WTC11 (cell line): Measurements from ENCODE around the gene EDA. TPM values are rescaled to one million over a fixed set of nuclear protein-coding genes. Genes with fewer than 3 reads are reported as not detected.

Experiments
- ATAC-seq: fragments of 200-7000 bp; cut with Tn5 transposase; 2 replicates; pipeline ENCODE4 v1.10.0; 2021; ENCODE audit warnings: mild to moderate bottlenecking, moderate library complexity
- CTCF ChIA-PET: fragments of 300-600 bp; sonication (Branson Sonifier 250); formaldehyde crosslinking; loops from one replicate; lab custom pipeline; 2021; ENCODE audit warnings: antibody characterized with exemption; lab: Charles Lee
- POLR2A ChIA-PET: fragments of 350-600 bp; sonication (Branson Sonifier 250); formaldehyde crosslinking; loops from one replicate; lab custom pipeline; 2021; ENCODE audit warnings: antibody characterized with exemption; lab: Charles Lee
- DNase-seq: peaks from one replicate; pipeline ENCODE4 v3.0.0; 2021; ENCODE audit warnings: low spot score
- H3K27ac Mint-ChIP-seq: 2 replicates; pipeline ENCODE4 v1.8.0; 2021; ENCODE audit warnings: mixed read lengths
- H3K27me3 Mint-ChIP-seq: 2 replicates; pipeline ENCODE4 v1.8.0; 2021; ENCODE audit warnings: low read depth, mild to moderate bottlenecking, moderate library complexity, mixed read lengths
- H3K36me3 Mint-ChIP-seq: 2 replicates; pipeline ENCODE4 v1.8.0; 2021; ENCODE audit warnings: mixed read lengths
- H3K4me1 Mint-ChIP-seq: 2 replicates; pipeline ENCODE4 v1.8.0; 2022; ENCODE audit warnings: mixed read lengths
- H3K4me3 Mint-ChIP-seq: 2 replicates; pipeline ENCODE4 v1.8.0; 2021; ENCODE audit warnings: mild to moderate bottlenecking, moderate library complexity, mixed read lengths
- H3K9me3 Mint-ChIP-seq: 2 replicates; pipeline ENCODE4 v1.8.0; 2021; ENCODE audit warnings: mixed read lengths
- ARID4B ChIP-seq: sonication (generic); formaldehyde crosslinking; IDR thresholded peaks from 2 replicates; pipeline ENCODE4 v1.8.0; 2023; ENCODE audit warnings: missing genetic modification reagents, mild to moderate bottlenecking, borderline replicate concordance
- ATF1 ChIP-seq: sonication (generic); formaldehyde crosslinking; IDR thresholded peaks from 2 replicates; pipeline ENCODE4 v1.8.1; 2023; ENCODE audit warnings: mild to moderate bottlenecking, moderate library complexity, missing genetic modification reagents
- ETV6 ChIP-seq: sonication (generic); formaldehyde crosslinking; IDR thresholded peaks from 2 replicates; pipeline ENCODE4 v1.8.1; 2022; ENCODE audit warnings: mild to moderate bottlenecking, missing genetic modification reagents
- GABPB1 ChIP-seq: sonication (generic); formaldehyde crosslinking; IDR thresholded peaks from 2 replicates; pipeline ENCODE4 v1.8.1; 2023; ENCODE audit warnings: mild to moderate bottlenecking, missing genetic modification reagents
- MLX ChIP-seq: sonication (generic); formaldehyde crosslinking; IDR thresholded peaks from 2 replicates; pipeline ENCODE4 v1.8.1; 2023; ENCODE audit warnings: mild to moderate bottlenecking, missing genetic modification reagents, moderate library complexity
- NFE2L1 ChIP-seq: sonication (generic); formaldehyde crosslinking; IDR thresholded peaks from 2 replicates; pipeline ENCODE4 v1.8.1; 2023; ENCODE audit warnings: missing genetic modification reagents
- PREB ChIP-seq: sonication (generic); formaldehyde crosslinking; IDR thresholded peaks from 2 replicates; pipeline ENCODE4 v1.8.1; 2022; ENCODE audit warnings: mild to moderate bottlenecking, missing genetic modification reagents, moderate library complexity, borderline replicate concordance
- SP1 ChIP-seq: sonication (generic); formaldehyde crosslinking; conservative IDR thresholded peaks from 2 replicates; pipeline ENCODE4 v1.8.1; 2022; ENCODE audit warnings: missing genetic modification reagents
- USF1 ChIP-seq: sonication (generic); formaldehyde crosslinking; IDR thresholded peaks from 2 replicates; pipeline ENCODE4 v1.8.0; 2022; ENCODE audit warnings: mild to moderate bottlenecking, missing genetic modification reagents
- ZNF263 ChIP-seq: sonication (generic); formaldehyde crosslinking; IDR thresholded peaks from 2 replicates; pipeline ENCODE4 v1.8.1; 2022; ENCODE audit warnings: low read depth, mild to moderate bottlenecking, moderate library complexity, missing genetic modification reagents
- microRNA-seq: library from miRNA; unstranded; fragments of <30 nt; microRNA quantifications from one replicate; pipeline ENCODE4 v1.2.0, GENCODE V29; 2022; ENCODE audit warnings: borderline number of aligned reads
- total RNA-seq: library from RNA; stranded (reverse); gene quantifications from 3 replicates; pipeline ENCODE4 v1.2.3, GENCODE V29; 2021
- TF ChIP-seq, protein P1 (sequence below): sonication (generic); formaldehyde crosslinking; IDR thresholded peaks from 2 replicates; pipeline ENCODE4 v1.8.1; 2022; ENCODE audit warnings: low read depth, mild to moderate bottlenecking, moderate library complexity, missing genetic modification reagents, borderline replicate concordance

EDA gene
- total RNA-seq, 1 experiment from 2014 or later, result 15.1 TPM

- no peak for TF ChIP-seq ARID4B (CRISPR knock-in tag)
Observed at GRCh38 chrX:70087857-70088630, 472.1 kb downstream of the EDA start (continued).

DNA sequence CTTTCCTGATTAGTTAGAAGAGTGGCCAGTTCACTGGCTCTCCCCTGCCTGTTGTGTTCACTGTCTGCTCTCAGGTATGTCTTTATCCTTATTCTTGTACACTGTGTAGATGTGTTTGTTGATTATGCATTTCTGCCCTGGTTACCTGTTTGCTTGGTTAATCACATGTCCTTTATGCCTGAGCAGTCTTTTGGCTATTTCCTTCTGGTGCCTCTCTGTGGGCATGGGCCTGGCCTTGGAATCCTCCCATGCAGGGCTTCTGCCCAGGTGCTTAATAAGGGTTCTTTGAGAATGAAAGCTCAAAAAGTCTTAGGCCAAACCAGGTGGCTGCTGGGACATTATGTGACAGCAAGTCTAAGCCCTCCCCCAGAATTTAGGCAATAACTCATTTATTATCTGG, 472.8 kb downstream of the EDA start:
- DNase-seq, result no peak
- Mint-ChIP-seq H3K36me3 (no peaks in the 10 kb centered on the region), H3K27ac (no peak overlapping the region), H3K4me3 (no peak overlapping the region), H3K9me3 (no peaks in the 10 kb centered on the region), H3K4me1 (peaks cover 3% of the 10 kb centered on the region; the same call in 1 of the 2 replicates), H3K27me3 (no peaks in the 10 kb centered on the region)
- no peak for TF ChIP-seq ATF1 (CRISPR knock-in tag)
- TF ChIP-seq SP1, result no peak
- no peak for TF ChIP-seq ZNF263 (CRISPR knock-in tag)
- TF ChIP-seq GABPB1 (CRISPR knock-in tag), result no peak
- TF ChIP-seq, protein P1, sequence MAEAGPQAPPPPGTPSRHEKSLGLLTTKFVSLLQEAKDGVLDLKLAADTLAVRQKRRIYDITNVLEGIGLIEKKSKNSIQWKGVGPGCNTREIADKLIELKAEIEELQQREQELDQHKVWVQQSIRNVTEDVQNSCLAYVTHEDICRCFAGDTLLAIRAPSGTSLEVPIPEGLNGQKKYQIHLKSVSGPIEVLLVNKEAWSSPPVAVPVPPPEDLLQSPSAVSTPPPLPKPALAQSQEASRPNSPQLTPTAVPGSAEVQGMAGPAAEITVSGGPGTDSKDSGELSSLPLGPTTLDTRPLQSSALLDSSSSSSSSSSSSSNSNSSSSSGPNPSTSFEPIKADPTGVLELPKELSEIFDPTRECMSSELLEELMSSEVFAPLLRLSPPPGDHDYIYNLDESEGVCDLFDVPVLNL (CRISPR knock-in tag), result no peak
- TF ChIP-seq PREB (CRISPR knock-in tag), result no peak
- no peak for TF ChIP-seq ETV6 (CRISPR knock-in tag)
- no peak for TF ChIP-seq USF1 (CRISPR knock-in tag)
- no peak for TF ChIP-seq MLX (CRISPR knock-in tag)
- TF ChIP-seq NFE2L1 (CRISPR knock-in tag), result no peak
- no peak for ATAC-seq
- POLR2A ChIA-PET, result no interaction called here
- CTCF ChIA-PET, result interaction anchor here (1.3 kb wide), 1 partner anchor 9 kb away, joined by 5 read pairs; no protein-coding TSS in a partner anchor

Small RNAs within 50 kb of the gene (microRNA-seq; reads per million reads assigned to microRNA genes)
- 8.4 reads per million, percentile 23 among the genes with 10 or more reads in this experiment for gene MIR676

Other genes starting within 250 kb of the EDA start
- 13.1 to 14.0 TPM (median 13.7 TPM) in 3 replicates for gene NALF2, start 111.8 kb upstream of the EDA start, total RNA-seq